ENCODE measurements around the gene IER2.
"Not testable (repeated sequence)": the region's sequence is repeated elsewhere in the genome, so short reads cannot be mapped to it uniquely, and the experiment has no call there.

The IER2 gene

GRCh38 chr19:13146763-13147563 is 3.2 kb upstream of the IER2 start:
- DNase-seq: no peak

DNA sequence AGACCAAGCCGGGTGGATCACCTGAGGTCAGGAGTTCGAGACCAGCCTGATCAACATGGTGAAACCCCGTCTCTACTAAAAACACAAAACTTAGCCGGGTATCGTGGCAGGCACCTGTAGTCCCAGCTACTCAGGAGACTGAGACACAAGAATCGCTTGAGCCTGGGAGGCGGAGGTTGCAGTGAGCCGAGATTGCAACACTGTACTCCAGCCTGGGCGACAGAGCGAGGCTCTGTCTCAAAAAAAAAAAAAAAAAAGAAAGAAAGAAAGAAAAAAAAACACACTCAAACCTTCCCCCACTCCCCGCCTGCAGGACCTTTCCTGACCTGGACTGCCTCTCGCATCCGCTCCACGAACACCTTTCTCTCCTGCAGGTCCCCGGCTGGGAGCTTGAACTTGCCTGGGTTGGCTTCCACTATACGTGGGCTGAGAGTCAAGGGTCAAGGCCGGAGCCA is 1.0 kb upstream of the IER2 start:
- DNase-seq: not testable (repeated sequence)

DNA sequence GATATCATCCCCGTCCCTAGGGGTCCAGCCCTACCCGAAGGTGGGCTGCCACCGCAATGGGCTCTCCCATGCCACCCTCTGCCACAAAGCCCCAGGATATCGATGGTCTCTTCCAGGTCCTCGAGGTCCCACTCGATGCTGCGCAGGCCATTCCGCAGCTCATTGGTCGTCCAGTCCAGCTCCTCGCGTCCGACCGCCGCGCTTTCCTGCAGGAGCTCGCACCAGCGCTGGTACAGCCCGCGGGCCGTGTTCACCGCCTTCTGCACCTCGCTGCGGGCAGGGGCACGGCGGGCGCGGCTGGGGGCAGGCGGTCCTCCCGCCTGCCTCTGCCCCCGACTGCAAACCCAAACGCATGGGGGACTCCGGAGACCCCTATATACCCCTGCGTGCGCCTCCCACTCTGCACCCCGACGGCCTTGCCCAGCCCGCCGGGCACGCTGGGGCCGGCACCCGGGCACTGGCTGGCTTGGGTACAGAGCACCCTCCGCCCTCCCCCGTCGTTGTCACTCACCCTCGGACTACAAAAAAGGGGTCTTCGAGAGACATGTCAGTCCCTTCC is 504 bp upstream of the IER2 start:
- DNase-seq: no peak

GRCh38 chr19:13150931-13151604 is 857 bp downstream of the IER2 start:
- DNase-seq: no peak

- peak; percentile 93 for DNase-seq
Observed at GRCh38 chr19:13151605-13152355, 1.6 kb downstream of the IER2 start.

- no peak for DNase-seq
Observed at GRCh38 chr19:13152356-13152973, 2.3 kb downstream of the IER2 start.

DNA sequence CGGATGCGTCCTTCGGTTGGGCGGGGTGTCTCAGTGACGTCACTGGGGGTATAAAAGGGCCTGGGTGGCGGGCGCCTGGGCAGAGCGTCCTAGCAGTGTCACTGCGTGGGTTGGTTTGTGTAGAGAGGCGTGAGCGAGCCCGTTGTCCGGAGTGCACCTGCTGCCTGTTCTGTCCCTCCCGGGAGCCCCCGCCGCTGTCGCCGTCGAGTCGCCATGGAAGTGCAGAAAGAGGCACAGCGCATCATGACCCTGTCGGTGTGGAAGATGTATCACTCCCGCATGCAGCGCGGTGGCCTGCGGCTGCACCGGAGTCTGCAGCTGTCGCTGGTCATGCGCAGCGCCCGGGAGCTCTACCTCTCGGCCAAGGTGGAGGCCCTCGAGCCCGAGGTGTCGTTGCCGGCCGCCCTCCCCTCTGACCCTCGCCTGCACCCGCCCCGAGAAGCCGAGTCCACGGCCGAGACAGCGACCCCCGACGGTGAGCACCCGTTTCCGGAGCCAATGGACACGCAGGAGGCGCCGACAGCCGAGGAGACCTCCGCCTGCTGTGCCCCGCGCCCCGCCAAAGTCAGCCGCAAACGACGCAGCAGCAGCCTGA is 2.9 kb downstream of the IER2 start:
- DNase-seq: peak; percentile 88

DNA sequence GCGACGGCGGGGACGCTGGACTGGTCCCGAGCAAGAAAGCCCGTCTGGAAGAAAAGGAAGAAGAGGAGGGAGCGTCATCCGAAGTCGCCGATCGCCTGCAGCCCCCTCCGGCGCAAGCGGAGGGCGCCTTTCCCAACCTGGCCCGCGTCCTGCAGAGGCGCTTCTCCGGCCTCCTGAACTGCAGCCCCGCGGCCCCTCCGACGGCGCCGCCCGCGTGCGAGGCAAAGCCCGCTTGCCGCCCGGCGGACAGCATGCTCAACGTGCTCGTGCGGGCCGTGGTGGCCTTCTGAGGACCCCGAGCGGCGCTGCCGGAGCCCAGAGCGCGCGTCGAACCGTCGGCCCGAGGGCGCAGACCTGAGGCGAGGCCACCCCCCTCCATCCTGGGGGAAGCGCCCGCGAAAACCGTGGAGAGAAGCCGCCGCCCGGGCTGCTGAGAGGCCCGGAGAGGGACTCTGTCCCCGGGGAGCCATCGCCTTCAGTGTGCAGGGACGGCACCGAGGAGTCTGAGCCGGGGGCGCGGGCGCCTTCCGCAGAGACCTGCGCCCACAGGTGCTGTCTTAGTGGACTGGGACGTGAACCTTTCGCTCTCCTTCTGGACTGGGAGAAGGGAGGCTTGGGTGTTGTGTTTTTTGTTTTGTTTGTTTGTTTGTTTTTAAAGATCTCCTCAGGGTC is 3.5 kb downstream of the IER2 start:
- no peak for DNase-seq

DNA sequence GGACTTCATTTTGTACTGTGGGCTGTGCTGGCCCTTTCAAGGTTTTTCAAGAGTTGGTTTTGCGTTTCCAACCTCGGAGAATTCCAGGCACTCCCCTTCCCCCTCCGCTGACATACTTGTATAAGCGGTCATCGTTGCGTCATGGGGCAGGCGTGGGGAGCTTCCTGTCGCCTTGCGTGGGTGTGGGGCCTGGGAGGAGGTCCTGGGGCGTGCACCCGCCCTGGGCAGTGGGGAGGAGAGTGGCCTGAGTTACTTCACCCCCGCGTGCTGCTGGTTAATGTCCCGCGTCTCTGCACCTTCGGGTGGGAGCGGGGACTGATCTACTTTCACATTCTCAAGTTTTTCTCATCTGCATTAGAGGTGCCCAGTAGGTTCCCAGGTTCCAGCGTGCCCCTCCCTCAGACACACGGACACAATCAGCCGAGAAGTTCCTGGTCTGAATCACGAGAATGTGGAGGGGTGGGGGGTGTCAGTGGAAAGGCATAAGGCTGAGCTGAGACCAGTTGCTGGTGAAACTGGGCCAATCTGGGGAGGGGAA is 4.1 kb downstream of the IER2 start:
- DNase-seq: no peak

GRCh38 chr19:13154911-13155471 is 4.8 kb downstream of the IER2 start:
- peak; percentile 60 for DNase-seq

DNA sequence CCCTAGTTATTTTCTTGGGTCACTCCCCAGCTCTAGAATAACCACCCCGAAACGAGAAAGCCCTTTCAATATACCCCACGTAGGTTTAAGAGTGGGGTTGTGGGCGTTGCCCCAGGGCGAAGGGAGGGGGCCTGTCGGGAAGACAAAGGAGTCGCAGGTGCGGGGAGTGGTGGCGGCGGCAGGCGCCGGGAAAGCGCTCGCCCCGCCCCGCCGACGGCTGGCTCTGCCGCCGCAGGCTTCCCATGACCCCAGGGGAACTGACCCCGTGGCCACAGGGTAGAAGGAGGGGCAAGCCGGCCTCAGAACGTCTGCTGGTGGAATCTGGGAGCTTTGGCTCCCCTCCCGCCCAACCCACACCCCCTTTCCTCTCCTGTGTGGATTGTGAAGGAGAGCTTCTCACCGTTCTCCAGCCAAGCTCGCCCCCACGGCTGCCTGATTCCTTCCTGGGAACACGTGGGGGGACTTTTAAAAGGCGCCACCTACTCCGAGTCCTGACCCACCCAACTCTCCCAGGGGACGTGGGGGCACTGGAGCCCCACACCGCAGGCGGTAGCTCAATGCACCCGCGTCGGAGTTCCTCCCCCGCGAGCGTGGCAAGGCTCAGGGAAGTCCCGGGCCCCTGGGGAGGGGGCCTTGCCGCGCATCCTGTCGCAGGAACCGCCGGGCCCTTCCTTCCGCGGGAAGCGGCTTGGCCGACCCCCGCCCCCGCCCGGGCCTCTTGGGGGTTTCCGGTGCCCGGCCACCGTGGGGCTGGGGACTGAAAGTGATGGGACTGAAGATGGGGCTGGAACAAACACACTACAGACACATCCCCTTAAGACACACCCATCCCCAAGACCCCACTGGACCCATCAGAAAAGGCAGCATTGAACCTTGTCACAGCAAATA is 5.5 kb downstream of the IER2 start:
- peak; percentile 52 for DNase-seq

GRCh38 chr19:13159713-13160112 is 9.5 kb downstream of the IER2 start:
- no peak for DNase-seq

DNA sequence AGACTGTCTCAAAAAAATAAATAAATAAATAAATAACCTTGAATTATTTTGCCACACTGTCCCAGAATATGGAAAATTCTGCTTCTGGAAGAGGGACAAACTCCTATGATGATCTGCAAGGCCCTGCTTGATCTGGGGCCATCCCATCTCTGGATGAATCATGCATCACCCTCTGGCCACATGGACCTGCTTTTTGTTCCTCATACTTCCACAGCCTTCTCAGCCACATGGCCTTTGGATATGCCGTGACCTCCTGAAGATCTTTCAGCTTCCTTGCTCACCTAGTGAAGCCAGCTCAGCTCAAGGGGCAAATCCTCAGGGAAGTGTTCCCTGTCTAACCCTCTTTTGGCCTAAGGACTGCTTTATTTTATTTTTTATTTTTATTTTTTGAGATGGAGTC is 10.3 kb downstream of the IER2 start:
- no peak for DNase-seq

DNA sequence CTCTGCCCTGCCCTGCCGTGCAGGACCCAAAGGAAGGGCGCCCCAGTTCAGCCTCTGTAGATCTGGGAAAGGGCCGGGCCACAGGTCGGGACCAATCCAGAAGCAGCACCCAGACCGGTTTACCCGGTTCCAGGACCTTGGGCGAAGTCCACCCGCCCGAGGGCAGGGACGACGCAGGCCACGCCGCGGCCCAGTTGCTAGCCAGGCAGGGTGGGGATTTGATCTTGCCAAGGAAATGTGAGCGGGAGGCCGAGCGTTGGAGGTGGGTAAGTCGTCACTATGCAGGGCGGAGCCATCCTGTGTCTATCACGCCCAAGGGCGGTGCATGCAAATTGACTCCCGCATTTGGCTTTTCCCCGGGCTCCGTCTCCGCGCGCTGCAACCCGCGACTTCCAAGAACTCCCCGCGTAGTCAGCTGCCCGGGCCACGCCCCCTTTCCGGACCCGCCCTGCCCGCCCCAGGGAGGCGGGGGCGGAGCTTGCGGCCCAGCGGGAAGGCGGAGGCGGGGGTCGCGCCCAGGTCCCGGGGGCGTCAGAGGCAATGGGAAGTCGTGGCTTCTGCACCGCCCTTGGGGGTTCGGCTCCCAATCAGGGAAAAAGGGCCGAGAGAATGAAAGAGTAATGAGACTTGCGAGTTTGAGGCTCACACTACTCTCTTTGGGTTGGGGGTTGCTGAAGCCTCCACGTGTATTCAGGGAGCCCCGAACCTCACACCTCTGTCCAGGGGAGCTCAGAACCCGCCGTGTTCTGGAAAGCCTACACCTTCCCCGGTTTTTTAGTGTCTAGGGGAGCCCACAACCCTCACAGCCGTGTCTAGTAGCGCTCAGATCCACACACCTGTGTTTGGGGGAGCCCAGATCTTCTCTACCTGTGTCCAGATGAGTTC is 12.8 kb downstream of the IER2 start:
- DNase-seq: peak; percentile 77

DNA sequence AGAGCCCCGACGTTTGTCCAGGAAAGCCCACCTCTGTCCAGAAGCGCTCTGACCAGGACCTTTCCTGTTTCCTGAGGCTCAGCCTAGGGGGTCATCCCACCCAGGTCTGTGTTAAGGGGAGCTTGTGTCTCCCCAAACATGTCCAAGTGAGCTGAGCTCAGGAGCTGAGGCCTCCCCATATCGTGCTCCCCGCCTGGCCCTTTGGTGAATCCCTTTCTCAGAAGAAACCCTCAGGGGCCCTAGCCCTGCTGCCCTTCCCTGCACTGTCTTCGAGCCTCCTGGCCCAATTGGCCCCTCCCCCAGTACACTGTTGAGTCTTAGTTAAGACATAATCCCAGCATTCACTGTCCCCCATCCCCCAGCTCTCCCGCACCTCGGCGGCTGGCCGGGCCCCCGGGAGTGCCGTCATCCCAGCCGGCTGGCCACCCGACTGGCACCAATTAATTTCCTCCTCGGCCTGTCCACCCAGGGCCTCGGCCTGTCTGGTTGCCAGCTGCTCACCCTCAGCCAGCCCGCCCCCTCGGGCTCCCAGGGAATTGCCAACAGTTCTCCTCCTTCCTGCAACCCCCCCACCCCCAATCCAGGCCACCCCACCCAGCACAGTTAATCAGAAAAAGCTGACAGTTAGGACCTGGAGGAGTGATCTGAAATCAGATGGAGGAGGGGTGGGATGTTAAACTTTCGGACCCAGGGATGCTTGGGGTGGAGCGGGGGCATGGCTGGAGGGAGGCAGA is 13.6 kb downstream of the IER2 start:
- no peak for DNase-seq

DNA sequence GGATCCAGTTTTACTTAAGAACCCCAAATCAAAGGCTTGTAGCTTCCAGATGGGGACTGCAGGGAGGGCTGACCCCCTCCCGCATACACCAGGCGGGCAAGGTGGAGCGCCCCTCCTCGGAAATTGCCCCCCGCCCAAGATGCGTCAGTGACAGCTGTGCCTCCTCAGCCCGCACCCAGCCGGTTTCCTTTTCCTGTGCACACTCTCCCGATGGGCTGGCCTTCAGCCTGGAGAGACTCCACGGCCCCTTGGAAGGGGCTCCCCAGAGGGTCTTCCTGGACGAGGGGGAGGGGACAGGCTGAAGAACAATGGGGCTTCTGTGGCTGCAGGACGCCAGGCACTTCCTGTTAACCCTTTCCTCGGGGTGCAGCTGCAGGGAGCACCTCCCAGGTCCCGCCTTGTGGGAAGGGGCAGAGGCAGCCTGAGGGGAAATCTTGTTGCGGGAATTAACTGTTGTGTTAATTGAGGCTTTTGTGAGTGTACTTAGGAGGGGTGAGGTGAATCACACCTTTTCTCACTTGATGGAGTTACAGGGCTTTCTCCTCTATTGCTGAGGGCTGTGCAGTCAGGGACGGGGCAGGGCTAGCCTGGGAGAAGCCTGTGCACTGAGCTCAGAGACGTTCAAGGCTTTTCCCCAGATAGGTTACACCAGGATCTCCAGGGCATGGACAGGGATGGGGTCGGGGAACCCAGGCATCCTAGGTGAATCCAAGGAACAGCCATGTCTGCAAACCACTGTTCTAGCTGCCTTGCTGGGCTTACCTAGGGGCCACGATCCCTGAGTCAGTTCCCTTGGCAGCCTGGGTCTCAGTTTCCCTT is 14.3 kb downstream of the IER2 start:
- DNase-seq: peak; percentile 16
